Activated naive CD8-positive, alpha-beta T cell treated with anti-CD3 and anti-CD28 coated beads, Interleukin-2, amount 50 U/mL, for 16 hours (primary cell): ENCODE data around the gene SEMA6D.

Experiments used
- DNase-seq: peaks from one replicate; pipeline ENCODE4 v3.0.0-alpha.2; 2020; ENCODE audit warnings: low read depth, low spot score

Gene SEMA6D

DNA sequence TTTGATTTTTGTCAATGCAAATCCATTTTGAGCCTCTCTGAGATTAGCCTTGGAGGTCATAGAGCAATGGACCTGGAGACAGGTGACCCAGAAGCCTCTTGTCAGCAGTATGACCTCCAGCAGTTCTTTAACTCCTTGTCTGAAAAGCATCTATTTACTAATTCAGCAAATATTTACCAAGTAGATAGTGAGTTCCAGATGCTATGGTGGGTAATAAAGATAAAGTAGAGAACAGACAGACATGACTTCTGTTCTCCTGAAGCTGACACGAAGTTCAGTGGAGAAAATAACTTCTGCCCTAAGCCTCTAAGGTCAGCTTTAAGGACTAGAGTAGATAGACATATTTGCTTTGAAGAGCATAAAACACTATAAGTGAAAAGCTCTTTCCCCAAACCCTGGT, 26.6 kb downstream of the SEMA6D start:
- no peak for DNase-seq

DNA sequence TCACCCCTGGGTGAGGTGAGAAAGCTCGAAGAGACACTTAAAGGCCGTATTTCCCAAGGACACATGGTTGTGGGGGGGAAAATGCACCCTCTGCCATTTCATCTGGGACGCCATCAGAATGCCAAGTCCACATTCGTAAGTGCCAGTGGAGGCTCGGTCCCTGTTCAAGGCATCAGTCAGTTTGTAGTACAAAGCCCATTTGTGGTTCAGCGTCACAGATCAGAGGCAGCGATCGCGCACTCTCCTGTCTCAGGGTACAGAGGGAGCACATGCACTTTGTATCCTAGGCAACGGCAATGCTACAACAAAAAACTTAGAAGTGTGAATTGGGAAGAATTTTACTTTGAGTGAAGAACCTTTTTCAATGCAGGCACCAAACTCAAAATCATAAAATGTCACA, 27.2 kb downstream of the SEMA6D start:
- no peak for DNase-seq

DNA sequence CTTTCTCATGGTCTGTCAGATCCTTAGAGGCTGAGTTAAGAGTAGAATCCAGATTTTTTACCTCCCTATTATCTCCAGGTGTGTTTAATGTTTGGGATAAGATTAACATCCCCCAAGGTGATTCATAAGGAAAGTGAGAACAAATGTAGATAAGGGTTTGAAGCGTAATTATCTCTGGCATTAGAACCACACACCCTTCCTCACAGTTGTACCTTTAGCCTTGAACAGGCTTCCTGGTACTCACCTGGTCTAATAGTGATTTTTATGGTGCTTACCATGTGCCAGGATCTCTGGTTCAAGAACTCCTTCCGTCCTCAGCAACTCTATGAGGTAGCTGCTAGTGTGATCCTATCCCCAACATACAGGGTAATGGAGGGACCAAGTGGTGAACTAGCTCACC, 27.7 kb downstream of the SEMA6D start:
- DNase-seq, result no peak

- no peak for DNase-seq
Observed at GRCh38 chr15:47746516-47746915, 29.2 kb downstream of the SEMA6D start.

- no peak for DNase-seq
Observed at GRCh38 chr15:47750030-47750739, 32.9 kb downstream of the SEMA6D start.

- DNase-seq, result no peak
Observed at GRCh38 chr15:47750740-47751262, 33.5 kb downstream of the SEMA6D start.

- DNase-seq, result no peak
Observed at GRCh38 chr15:47753591-47753990, 36.3 kb downstream of the SEMA6D start.

GRCh38 chr15:47754312-47754711, 37.0 kb downstream of the SEMA6D start:
- no peak for DNase-seq

DNA sequence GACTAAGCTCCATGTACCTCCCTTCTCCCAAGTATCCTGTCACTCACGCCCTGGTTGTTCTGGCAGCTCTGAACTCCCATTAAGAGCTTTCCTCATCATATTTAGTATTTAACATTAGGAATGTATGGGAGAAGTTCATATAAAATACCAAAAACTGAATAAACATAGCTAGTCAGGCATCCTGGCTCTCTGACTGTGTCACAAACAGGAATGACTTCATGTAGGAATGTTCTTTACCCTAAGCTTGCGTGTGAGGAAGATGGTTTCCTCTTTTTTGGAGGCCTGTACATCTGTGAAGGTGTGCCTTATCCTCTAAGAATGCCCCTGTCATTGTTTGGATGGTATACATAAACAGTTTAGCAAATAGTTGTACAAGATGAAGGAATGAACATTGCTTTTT, 38.6 kb downstream of the SEMA6D start:
- no peak for DNase-seq

DNA sequence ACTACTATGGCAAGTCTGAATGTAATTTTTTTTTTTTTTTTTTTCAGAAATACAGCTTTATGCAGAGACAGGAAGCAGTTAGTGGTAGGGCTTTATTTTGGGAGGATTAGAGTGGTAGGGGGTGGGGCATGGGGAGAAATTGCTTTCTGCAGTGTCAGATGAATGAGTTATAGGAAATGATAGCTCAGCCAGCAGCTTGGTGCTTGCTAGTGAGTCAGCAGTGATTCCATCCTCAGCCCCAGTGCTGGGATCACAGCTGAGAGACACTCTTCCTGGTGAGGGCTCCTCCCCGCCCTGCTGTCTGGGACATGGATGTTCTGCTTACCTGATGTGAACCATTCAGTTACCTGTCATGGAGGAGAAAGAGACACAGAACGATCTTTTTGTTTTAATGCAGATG, 39.6 kb downstream of the SEMA6D start:
- no peak for DNase-seq

GRCh38 chr15:47757331-47757730, 40.0 kb downstream of the SEMA6D start:
- DNase-seq, result no peak

DNA sequence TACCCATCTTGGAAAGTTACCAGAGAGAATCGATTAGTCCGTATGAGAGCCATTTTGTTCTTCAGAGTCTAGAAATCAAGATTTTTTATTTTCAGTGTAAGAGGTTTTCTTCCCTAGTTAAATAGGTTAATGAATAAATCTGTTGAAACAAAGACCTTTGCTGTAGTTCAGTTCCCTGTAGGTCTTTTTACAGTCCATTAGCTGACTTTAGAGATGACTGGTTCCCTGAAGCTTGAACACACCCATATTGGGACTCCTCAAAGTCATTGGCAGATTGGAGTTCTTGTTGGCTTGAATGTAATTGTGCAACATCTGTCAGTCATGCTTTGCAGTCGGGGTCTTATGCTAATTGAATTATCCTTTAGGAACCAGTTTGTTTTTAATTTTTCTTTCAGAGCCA, 45.3 kb downstream of the SEMA6D start:
- DNase-seq, result no peak

DNA sequence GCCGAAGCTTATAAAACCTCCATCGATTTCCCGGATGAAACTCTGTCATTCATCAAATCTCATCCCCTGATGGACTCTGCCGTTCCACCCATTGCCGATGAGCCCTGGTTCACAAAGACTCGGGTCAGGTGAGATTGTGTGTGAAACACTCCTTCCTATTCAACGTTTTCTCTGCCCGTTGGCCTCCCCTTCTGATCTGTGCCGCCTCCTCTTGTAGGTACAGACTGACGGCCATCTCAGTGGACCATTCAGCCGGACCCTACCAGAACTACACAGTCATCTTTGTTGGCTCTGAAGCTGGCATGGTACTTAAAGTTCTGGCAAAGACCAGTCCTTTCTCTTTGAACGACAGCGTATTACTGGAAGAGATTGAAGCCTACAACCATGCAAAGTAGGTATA, 47.4 kb downstream of the SEMA6D start:
- DNase-seq, result no peak

- no peak for DNase-seq
Observed at GRCh38 chr15:47766406-47766805, 49.1 kb downstream of the SEMA6D start.

GRCh38 chr15:47767035-47767434, 49.7 kb downstream of the SEMA6D start:
- DNase-seq, result no peak

- DNase-seq, result no peak
Observed at GRCh38 chr15:47768735-47769134, 51.4 kb downstream of the SEMA6D start.

GRCh38 chr15:47769166-47769565, 51.9 kb downstream of the SEMA6D start:
- DNase-seq, result no peak

DNA sequence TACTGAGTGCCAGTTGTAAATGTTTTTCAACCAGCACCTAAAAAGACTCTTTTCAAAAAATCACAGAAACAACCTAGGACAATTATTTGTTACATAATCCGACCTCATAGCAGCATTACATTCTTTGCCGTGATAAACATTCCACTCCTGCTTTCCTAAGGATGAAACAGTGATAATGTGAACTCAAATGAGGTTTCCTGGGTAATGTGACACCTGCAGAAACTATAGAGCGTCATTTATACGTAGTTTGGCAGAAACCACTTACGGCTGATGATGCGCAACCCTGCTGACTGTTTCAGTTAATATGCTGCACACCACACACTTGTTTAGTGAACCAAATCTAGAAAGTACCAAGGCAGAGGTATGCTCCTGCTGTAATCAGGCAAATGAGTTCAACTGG, 55.8 kb downstream of the SEMA6D start:
- DNase-seq, result no peak

DNA sequence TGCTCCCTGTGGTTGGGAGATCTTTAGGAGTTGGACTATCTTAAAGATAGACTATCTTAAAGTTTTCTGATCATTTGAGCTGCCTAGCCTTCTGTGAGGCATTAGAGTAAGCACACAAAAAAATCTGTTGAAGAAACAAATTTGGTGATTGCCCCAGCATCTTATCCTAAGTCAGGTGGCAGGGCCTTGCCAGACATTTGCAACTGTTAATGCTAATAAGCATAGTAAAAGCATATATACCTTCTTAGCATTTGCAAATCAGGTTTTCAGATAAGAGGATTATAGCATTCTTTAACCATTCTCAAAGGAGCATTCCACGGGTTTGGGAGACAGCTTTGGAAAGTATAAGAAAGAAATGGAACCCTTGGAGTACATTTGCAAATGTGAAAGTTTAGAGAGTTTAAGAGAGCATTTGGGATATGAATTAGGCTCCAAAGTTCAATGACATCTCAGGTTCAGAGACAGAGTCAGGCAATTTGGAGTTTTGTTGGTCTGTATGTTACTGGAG, 61.0 kb downstream of the SEMA6D start:
- no peak for DNase-seq

- DNase-seq, result no peak
Observed at GRCh38 chr15:47780971-47781370, 63.7 kb downstream of the SEMA6D start.

DNA sequence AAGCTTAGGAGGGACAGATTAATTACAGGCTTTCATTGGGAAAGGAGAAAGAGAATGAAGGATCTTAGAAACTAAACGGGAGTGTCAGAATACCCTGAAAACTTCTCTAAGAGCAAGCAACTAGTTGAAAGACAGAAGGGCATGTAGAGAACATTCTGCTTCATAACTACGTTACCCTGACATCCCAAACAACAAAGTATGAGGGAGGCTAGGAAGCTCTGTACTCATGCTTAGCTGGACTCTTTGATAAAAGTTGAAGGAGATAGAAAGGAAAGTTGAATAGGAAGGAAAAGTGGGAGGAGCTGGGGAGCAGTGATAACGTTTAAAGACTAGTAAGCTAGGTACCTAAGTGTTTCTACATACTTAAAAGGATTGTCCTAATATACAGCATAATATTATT, 64.2 kb downstream of the SEMA6D start:
- DNase-seq, result no peak

GRCh38 chr15:47784820-47785219, 67.5 kb downstream of the SEMA6D start:
- no peak for DNase-seq

DNA sequence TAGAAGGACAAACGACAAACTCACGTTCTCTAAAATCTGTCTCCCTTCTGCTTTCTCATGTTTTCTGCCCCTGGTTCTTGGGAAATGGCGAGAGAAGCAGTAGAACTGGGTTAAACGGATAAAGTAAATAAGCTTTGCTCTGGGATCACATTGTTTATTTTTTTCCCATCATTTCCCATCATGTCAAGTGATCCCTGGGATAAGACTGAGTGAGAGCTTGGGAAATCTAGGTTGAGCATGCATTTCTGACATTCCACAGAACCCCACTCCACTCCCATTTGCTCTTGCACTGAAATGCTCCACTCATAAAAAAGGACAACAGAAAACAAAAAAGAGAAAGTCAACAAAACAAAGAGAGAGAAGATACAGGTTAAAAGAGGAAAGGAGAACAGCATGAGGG, 69.1 kb downstream of the SEMA6D start:
- DNase-seq, result no peak

GRCh38 chr15:47787875-47788274, 70.6 kb downstream of the SEMA6D start:
- DNase-seq, result no peak
